Gastrocnemius medialis (tissue), 4 donors: ENCODE data around the gene MARF1. TPM values are rescaled to one million over a fixed set of nuclear protein-coding genes. Genes with fewer than 3 reads are reported as not detected.
A peak's percentile ranks its signal among the peaks of the same experiment; 100 is the strongest.
"Not testable (repeated sequence)": the region's sequence is repeated elsewhere in the genome, so short reads cannot be mapped to it uniquely, and the experiment has no call there.

Source experiments
- ATAC-seq, 2 donors: fragments of 150-250 bp; one replicate each; pipeline ENCODE4 v1.9.1; 2016
- DNase-seq, 2 donors: peaks; one replicate each; pipeline ENCODE4 v3.0.0-alpha.2; 2019
- H3K27ac ChIP-seq, 4 donors: fragments of 200-600 bp; sonication (generic); 1 replicate in 1 of 4; 2 replicates in 3 of 4; pipeline ENCODE4 v1.5.1; 2016 to 2018; ENCODE audit warnings: mild to moderate bottlenecking in 2 of 4, moderate library complexity in 1 of 4
- H3K27me3 ChIP-seq, 3 donors: fragments of 200-600 bp; sonication (generic) in 2 of 3; 1 replicate in 1 of 3; 2 replicates in 2 of 3; pipeline versions ENCODE4 v1.5.1 to v1.6.0; 2016 to 2019; ENCODE audit warnings: mild to moderate bottlenecking in 1 of 3, moderate library complexity in 1 of 3
- H3K36me3 ChIP-seq, 2 donors: fragments of 200-600 bp; sonication (generic) in 1 of 2; one replicate each; pipeline ENCODE4 v1.5.1; 2017 to 2018
- H3K4me1 ChIP-seq, 2 donors: fragments of 200-600 bp; sonication (generic) in 1 of 2; one replicate each; pipeline ENCODE4 v1.5.1; 2016 to 2017; ENCODE audit warnings: mild to moderate bottlenecking in 2 of 2
- H3K4me3 ChIP-seq, 4 donors: fragments of 200-600 bp; sonication (generic) in 3 of 4; 1 replicate in 1 of 4; 2 replicates in 3 of 4; pipeline ENCODE4 v1.5.1; 2016 to 2019; ENCODE audit warnings: mild to moderate bottlenecking in 2 of 4
- H3K9me3 ChIP-seq, 3 donors: fragments of 200-600 bp; sonication (generic) in 2 of 3; 1 replicate in 1 of 3; 2 replicates in 2 of 3; pipeline ENCODE4 v1.5.1; 2016 to 2019
- CTCF ChIP-seq, 5 experiments: fragments of 450-650 bp in 3 of 5; fragments of 200-600 bp in 2 of 5; sonication (generic) in 2 of 5; IDR thresholded peaks in 4 of 5; conservative IDR thresholded peaks in 1 of 5; 1 replicate in 4 of 5; 2 replicates in 1 of 5; pipeline ENCODE4 v1.5.1; 2016 to 2019; ENCODE audit warnings: antibody characterized with exemption in 5 of 5, mild to moderate bottlenecking in 3 of 5, moderate library complexity in 3 of 5
- POLR2A ChIP-seq, 2 donors: fragments of 450-650 bp; IDR thresholded peaks; one replicate each; pipeline ENCODE4 v1.6.1; 2017; ENCODE audit warnings: antibody characterized with exemption in 2 of 2, mild to moderate bottlenecking in 2 of 2, moderate library complexity in 2 of 2
- in situ Hi-C, 4 donors: fragments of 200-750 bp; cut with MboI; loops; one replicate each; pipeline versions ENCODE4 v1.15.0 to v1.8.0; 2017; ENCODE audit warnings: low sequenced_read_pairs in 4 of 4
- intact Hi-C: fragments of 100-400 bp; cut with DNase I; formaldehyde crosslinking; loops from one replicate; pipeline ENCODE4 v1.15.1; 2023; ENCODE audit warnings: low total_unique reads
- total RNA-seq, 4 donors: library from RNA; depleted of rRNA; stranded (reverse); fragments of >200 nt; gene quantifications; one replicate each; pipeline versions ENCODE4 v1.1.0 to v1.2.3, GENCODE V29; 2016

The MARF1 gene
- total RNA-seq, 4 donors from 2014 or later: 19.5 to 29.8 (median 26.5) TPM

- Histone ChIP-seq H3K4me3 (no peak overlapping the region), H3K27me3 (no peaks in the 10 kb centered on the region), H3K9me3 (no peaks in the 10 kb centered on the region), H3K4me1 (peaks cover 50 to 58% of the 10 kb centered on the region in 2 donors), H3K27ac (peak overlapping the region; percentile 81 to 92 (median 89)), H3K36me3 (peaks cover 1 to 28% of the 10 kb centered on the region in 2 donors)
- TF ChIP-seq POLR2A (IDR thresholded peaks at IDR 0.05): no peak
- TF ChIP-seq CTCF (IDR thresholded peaks at IDR 0.05 in 4 of 5, conservative IDR thresholded peaks at IDR 0.05 in 1 of 5): no peak
- ATAC-seq (peak in 1 of 2 donors; percentile 24), DNase-seq (peak in 1 of 2 donors; percentile 58)
- in situ Hi-C loops: no loop called here
- intact Hi-C loops: no loop called here
Measured at GRCh38 chr16:15610369-15610871, 32.5 kb downstream of the MARF1 start.

- Histone ChIP-seq H3K4me3 (no peak overlapping the region), H3K27me3 (no peaks in the 10 kb centered on the region), H3K9me3 (no peaks in the 10 kb centered on the region), H3K36me3 (peaks cover 0 to 20% of the 10 kb centered on the region in 2 donors), H3K27ac (peak overlapping the region; percentile 81 to 92 (median 89)), H3K4me1 (peaks cover 56 to 58% of the 10 kb centered on the region in 2 donors)
- in situ Hi-C loops: loop anchor here in 1 of 4 donors (5.0 kb wide), 1 partner anchor 42 kb away; no protein-coding TSS in a partner anchor
- intact Hi-C loops: loop anchor here (2.0 kb wide), 1 partner anchor 204 kb away; no protein-coding TSS in a partner anchor
- TF ChIP-seq CTCF (IDR thresholded peaks at IDR 0.05 in 4 of 5, conservative IDR thresholded peaks at IDR 0.05 in 1 of 5) (no peak), POLR2A (IDR thresholded peaks at IDR 0.05) (no peak)
- no peak for ATAC-seq
- DNase-seq: no peak
Measured at GRCh38 chr16:15609286-15609649, 33.7 kb downstream of the MARF1 start.

GRCh38 chr16:15608398-15609285 lies 34.3 kb downstream of the MARF1 start:
- intact Hi-C loops: loop anchor here (2.0 kb wide), 1 partner anchor 204 kb away; no protein-coding TSS in a partner anchor
- Histone ChIP-seq H3K4me1 (peaks cover 56 to 58% of the 10 kb centered on the region in 2 donors), H3K36me3 (peaks cover 0 to 23% of the 10 kb centered on the region in 2 donors), H3K4me3 (no peak overlapping the region), H3K27me3 (no peaks in the 10 kb centered on the region), H3K9me3 (no peaks in the 10 kb centered on the region), H3K27ac (peak overlapping the region; percentile 81 to 92 (median 89))
- no peak for TF ChIP-seq POLR2A (IDR thresholded peaks at IDR 0.05)
- no peak for TF ChIP-seq CTCF (IDR thresholded peaks at IDR 0.05 in 4 of 5, conservative IDR thresholded peaks at IDR 0.05 in 1 of 5)
- in situ Hi-C loops: loop anchor here in 1 of 4 donors (5.0 kb wide), 1 partner anchor 41 kb away; no protein-coding TSS in a partner anchor
- DNase-seq: no peak
- peak; percentile 64 to 74 for ATAC-seq

- TF ChIP-seq POLR2A (IDR thresholded peaks at IDR 0.05) (peak; percentile 40 to 67), CTCF (IDR thresholded peaks at IDR 0.05 in 4 of 5, conservative IDR thresholded peaks at IDR 0.05 in 1 of 5) (no peak)
- DNase-seq (peak; percentile 94 to 97), ATAC-seq (peak; percentile 87 to 91)
- no peaks in the 10 kb centered on the region for H3K9me3 ChIP-seq
- peak overlapping the region; percentile 81 to 92 (median 89) for H3K27ac ChIP-seq
- H3K27me3 ChIP-seq: no peaks in the 10 kb centered on the region
- intact Hi-C loops (loop anchor here (1.0 to 2.0 kb wide), 4 partner anchors 16 to 203 kb away; no protein-coding TSS in a partner anchor), in situ Hi-C loops (loop anchor here in 1 of 4 donors (5.0 kb wide), 1 partner anchor 41 kb away; no protein-coding TSS in a partner anchor)
- H3K4me1 ChIP-seq: peaks cover 53% of the 10 kb centered on the region in 2 donors
- H3K4me3 ChIP-seq: no peak overlapping the region
- peaks cover 0 to 30% of the 10 kb centered on the region in 2 donors for H3K36me3 ChIP-seq
Measured at GRCh38 chr16:15607700-15608396, 35.1 kb downstream of the MARF1 start.

GRCh38 chr16:15607221-15607699 lies 35.7 kb downstream of the MARF1 start:
- not testable (repeated sequence) for ATAC-seq, H3K9me3 ChIP-seq, H3K4me3 ChIP-seq, DNase-seq, H3K27me3 ChIP-seq
- peaks cover 47% of the 10 kb centered on the region in 2 donors for H3K4me1 ChIP-seq
- peak overlapping the region; percentile 81 to 92 (median 89) for H3K27ac ChIP-seq
- H3K36me3 ChIP-seq: peaks cover 0 to 31% of the 10 kb centered on the region in 2 donors
- in situ Hi-C loops: loop anchor here in 1 of 4 donors (5.0 kb wide), 1 partner anchor 40 kb away; no protein-coding TSS in a partner anchor
- intact Hi-C loops: loop anchor here (1.0 to 2.0 kb wide), 3 partner anchors 15 to 84 kb away; no protein-coding TSS in a partner anchor
